ENCODE data around the gene KPNA4. TPM values are rescaled to one million over a fixed set of nuclear protein-coding genes. Genes with fewer than 3 reads are reported as not detected.

Gene KPNA4
- total RNA-seq, 1 donor from 2014 or later = 46.7 TPM

GRCh38 chr3:160598865-160599264, 33.5 kb upstream of the KPNA4 start:
- H3K9me3 Mint-ChIP-seq = peaks cover 7% of the 10 kb centered on the region
- no peak for ATAC-seq (ENCODE audit: low read depth)
- H3K27ac Mint-ChIP-seq = no peak overlapping the region
- no peak overlapping the region for H3K4me3 Mint-ChIP-seq
- no peak for DNase-seq
- intact Hi-C loops (cut with micrococcal nuclease) = no loop called here
- ChIA-PET CTCF (no interaction called here), POLR2A (no interaction called here)
- H3K4me1 Mint-ChIP-seq = no peaks in the 10 kb centered on the region
- peaks cover 7% of the 10 kb centered on the region for H3K27me3 Mint-ChIP-seq
- H3K36me3 Mint-ChIP-seq (ENCODE audit: low read depth) = no peaks in the 10 kb centered on the region
- no peak for TF ChIP-seq CTCF (IDR thresholded peaks at IDR 0.05)

GRCh38 chr3:160588023-160588422, 22.7 kb upstream of the KPNA4 start:
- no peak for ATAC-seq (ENCODE audit: low read depth)
- DNase-seq = no peak
- TF ChIP-seq CTCF (IDR thresholded peaks at IDR 0.05) = no peak
- Mint-ChIP-seq H3K9me3 (peaks cover 31% of the 10 kb centered on the region), H3K4me1 (peaks cover under 1% of the 10 kb centered on the region), H3K27me3 (peaks cover 25% of the 10 kb centered on the region), H3K36me3 (ENCODE audit: low read depth) (no peaks in the 10 kb centered on the region), H3K4me3 (no peak overlapping the region), H3K27ac (no peak overlapping the region)
- intact Hi-C loops (cut with micrococcal nuclease) = no loop called here
- ChIA-PET POLR2A (interaction anchor here (0.6 kb wide), 1 partner anchor 23 kb away, joined by 6 read pairs; the partner anchor contains the start of gene KPNA4), CTCF (no interaction called here)

- Mint-ChIP-seq H3K4me1 (peaks cover 4% of the 10 kb centered on the region), H3K27me3 (peaks cover 25% of the 10 kb centered on the region), H3K36me3 (ENCODE audit: low read depth) (no peaks in the 10 kb centered on the region), H3K9me3 (peaks cover 36% of the 10 kb centered on the region), H3K27ac (no peak overlapping the region), H3K4me3 (no peak overlapping the region)
- no peak for ATAC-seq (ENCODE audit: low read depth)
- no peak for TF ChIP-seq CTCF (IDR thresholded peaks at IDR 0.05)
- POLR2A ChIA-PET = no interaction called here
- intact Hi-C loops (cut with micrococcal nuclease) = no loop called here
- CTCF ChIA-PET = no interaction called here
- DNase-seq = no peak
Measured at GRCh38 chr3:160587105-160587504, 21.7 kb upstream of the KPNA4 start.

GRCh38 chr3:160586679-160587078, 21.3 kb upstream of the KPNA4 start:
- ChIA-PET POLR2A (no interaction called here), CTCF (no interaction called here)
- Mint-ChIP-seq H3K4me3 (no peak overlapping the region), H3K9me3 (peaks cover 40% of the 10 kb centered on the region), H3K27ac (no peak overlapping the region), H3K27me3 (peaks cover 27% of the 10 kb centered on the region), H3K4me1 (peaks cover 4% of the 10 kb centered on the region), H3K36me3 (ENCODE audit: low read depth) (peaks cover 2% of the 10 kb centered on the region)
- no peak for DNase-seq
- intact Hi-C loops (cut with micrococcal nuclease) = no loop called here
- no peak for ATAC-seq (ENCODE audit: low read depth)
- no peak for TF ChIP-seq CTCF (IDR thresholded peaks at IDR 0.05)

GRCh38 chr3:160583451-160583850, 18.1 kb upstream of the KPNA4 start:
- H3K4me3 Mint-ChIP-seq = no peak overlapping the region
- POLR2A ChIA-PET = no interaction called here
- H3K4me1 Mint-ChIP-seq = peaks cover 4% of the 10 kb centered on the region
- intact Hi-C loops (cut with micrococcal nuclease) = no loop called here
- H3K27ac Mint-ChIP-seq = no peak overlapping the region
- DNase-seq (no peak), ATAC-seq (ENCODE audit: low read depth) (no peak)
- CTCF ChIA-PET = no interaction called here
- H3K27me3 Mint-ChIP-seq = peaks cover 16% of the 10 kb centered on the region
- peaks cover 29% of the 10 kb centered on the region for H3K9me3 Mint-ChIP-seq
- H3K36me3 Mint-ChIP-seq (ENCODE audit: low read depth) = peaks cover 5% of the 10 kb centered on the region
- TF ChIP-seq CTCF (IDR thresholded peaks at IDR 0.05) = no peak

Data from activated B cell treated with CpG ODN at 0.5 μM for 24 hours (primary cell).